Adrenal gland (tissue), 12 donors: ENCODE results near the gene MRPS12. TPM values are rescaled to one million over a fixed set of nuclear protein-coding genes. Genes with fewer than 3 reads are reported as not detected.

Source experiments
- DNase-seq, 7 donors: peaks; one replicate each; pipeline ENCODE4 v3.0.0-alpha.2; 2019 to 2020
- H3K27ac ChIP-seq, 5 donors: fragments of 200-600 bp; sonication (generic) in 4 of 5; 1 replicate in 3 of 5; 2 replicates in 2 of 5; pipeline versions ENCODE4 v1.5.1 to v1.8.0; 2016 to 2020; ENCODE audit warnings: mild to moderate bottlenecking in 1 of 5
- H3K27me3 ChIP-seq: fragments of 200-600 bp; 2 replicates; pipeline ENCODE4 v1.8.0; 2021
- H3K36me3 ChIP-seq, 2 donors: fragments of 200-600 bp; replicated peaks in 1 of 2; 1 replicate in 1 of 2; 2 replicates in 1 of 2; pipeline versions ENCODE4 v1.5.1 to v1.8.0; 2018 to 2022
- H3K4me1 ChIP-seq, 2 donors: fragments of 200-600 bp; replicated peaks in 1 of 2; 1 replicate in 1 of 2; 2 replicates in 1 of 2; pipeline versions ENCODE4 v1.5.1 to v1.8.0; 2018 to 2021
- H3K4me3 ChIP-seq, 4 donors: fragments of 200-600 bp; sonication (generic) in 3 of 4; one replicate each; pipeline ENCODE4 v1.5.1; 2016 to 2018
- H3K9me3 ChIP-seq, 3 donors: fragments of 200-600 bp; sonication (generic) in 1 of 3; replicated peaks in 1 of 3; 1 replicate in 2 of 3; 2 replicates in 1 of 3; pipeline versions ENCODE4 v1.5.1 to v1.8.0; 2016 to 2021
- CTCF ChIP-seq, 6 experiments: fragments of 450-650 bp in 4 of 6; fragments of 200-600 bp in 2 of 6; sonication (generic) in 1 of 6; IDR thresholded peaks; 1 replicate in 5 of 6; 2 replicates in 1 of 6; pipeline versions ENCODE4 v1.5.1 to v1.8.0; 2016 to 2021; ENCODE audit warnings: antibody characterized with exemption in 6 of 6, mild to moderate bottlenecking in 2 of 6, moderate library complexity in 1 of 6
- POLR2A ChIP-seq, 2 donors: fragments of 450-650 bp; IDR thresholded peaks; one replicate each; pipeline ENCODE4 v1.6.1; 2017; ENCODE audit warnings: antibody characterized with exemption in 2 of 2, mild to moderate bottlenecking in 2 of 2, moderate library complexity in 1 of 2
- WGBS, 4 donors: extraction: QIAGEN DNeasy Blood & Tissue Kit in 2 of 4; methylation state at CpG; one replicate each; pipeline versions ENCODE4 v1.1.5 to v1.1.7; 2013 to 2017; 5-methylcytosine and 5-hydroxymethylcytosine counted together
- intact Hi-C, 2 donors: fragments of 100-400 bp; cut with DNase I; formaldehyde crosslinking; loops; one replicate each; pipeline versions ENCODE4 v1.14.1 to v1.15.0; 2022 to 2023
- polyA plus RNA-seq, 3 donors: library from polyadenylated mRNA; stranded (reverse); fragments of 200-250 nt in 2 of 3; fragments of 350-450 nt in 1 of 3; fragmentation: Illumina TruSeq in 1 of 3; extraction: RNeasy Lipid Tissue Mini Kit (QIAGEN cat#74804) in 1 of 3; gene quantifications; one replicate each; pipeline ENCODE4 v1.2.3, GENCODE V29; 2013 to 2014
- total RNA-seq, 9 donors: library from RNA; depleted of rRNA in 4 of 9; stranded (reverse); fragments of >200 nt in 4 of 9; fragments of 120-200 nt in 1 of 9; fragmentation: NEBNext Ultra II Directional in 1 of 9; extraction: Animal tissue kit (Norgen Biotek cat#: 25700) in 1 of 9; gene quantifications; one replicate each; pipeline versions ENCODE4 v1.1.0 to v1.2.4, GENCODE V29; 2013 to 2023
- donor health status: healthy with polysubstance abuse.
- donor health status: Bipolar disorder and iron deficiency.
- donor health status: DM: yes; HTN: yes; CAD: no.
- donor health status: DM: no; HTN: no; CAD: no.
- donor health status: DM: no; HTN: no; CAD: no.
- donor health status: DM: yes; HTN: yes; CAD: no.

The MRPS12 gene
- total and polyA plus RNA-seq, 12 donors: 14.6 to 64.4 (median 43.3) TPM

GRCh38 chr19:38970664-38971532 lies 40.2 kb downstream of the MRPS12 start:
- H3K9me3 ChIP-seq: no peaks in the 10 kb centered on the region
- 75 to 88% (median 79%) methylated on average over 8 to 12 of the region's 12 CpGs for WGBS, 4 donors
- no peak overlapping the region for H3K4me3 ChIP-seq
- TF ChIP-seq POLR2A (IDR thresholded peaks at IDR 0.05) (no peak), CTCF (IDR thresholded peaks at IDR 0.05) (no peak)
- H3K36me3 ChIP-seq: no peaks in the 10 kb centered on the region
- intact Hi-C loops: no loop called here
- H3K4me1 ChIP-seq: peaks cover 0 to 13% of the 10 kb centered on the region in 2 donors
- DNase-seq: no peak
- H3K27me3 ChIP-seq: no peaks in the 10 kb centered on the region
- no peak overlapping the region for H3K27ac ChIP-seq

GRCh38 chr19:38971672-38972071 lies 40.9 kb downstream of the MRPS12 start:
- Histone ChIP-seq H3K4me1 (peaks cover 0 to 21% of the 10 kb centered on the region in 2 donors), H3K27me3 (peaks cover 3% of the 10 kb centered on the region), H3K27ac (no peak overlapping the region), H3K36me3 (no peaks in the 10 kb centered on the region), H3K9me3 (no peaks in the 10 kb centered on the region), H3K4me3 (no peak overlapping the region)
- 83 to 88% (median 87%) methylated on average over 2 of the region's 2 CpGs for WGBS, 4 donors
- DNase-seq: no peak
- intact Hi-C loops: no loop called here
- TF ChIP-seq POLR2A (IDR thresholded peaks at IDR 0.05) (no peak), CTCF (IDR thresholded peaks at IDR 0.05) (no peak)

GRCh38 chr19:38974624-38975213 lies 44.0 kb downstream of the MRPS12 start:
- H3K4me1 ChIP-seq: peaks cover 0 to 21% of the 10 kb centered on the region in 2 donors
- no peak for DNase-seq
- H3K36me3 ChIP-seq: no peaks in the 10 kb centered on the region
- no peaks in the 10 kb centered on the region for H3K9me3 ChIP-seq
- peak overlapping the region in 4 of 5 donors; percentile 4 to 81 (median 46) for H3K27ac ChIP-seq
- peak overlapping the region in 1 of 4 donors; percentile 67 for H3K4me3 ChIP-seq
- TF ChIP-seq POLR2A (IDR thresholded peaks at IDR 0.05): no peak
- no peak for TF ChIP-seq CTCF (IDR thresholded peaks at IDR 0.05)
- intact Hi-C loops: no loop called here
- WGBS, 4 donors: 31 to 32% (median 31%) methylated on average over 18 to 19 of the region's 19 CpGs
- H3K27me3 ChIP-seq: peaks cover 4% of the 10 kb centered on the region

- peak; percentile 28 to 54 (median 47) for DNase-seq
- Histone ChIP-seq H3K4me1 (peaks cover 0 to 21% of the 10 kb centered on the region in 2 donors), H3K4me3 (peak within 1 kb of the TSS in 2 of 4 donors; percentile 13 to 67), H3K27ac (peak within 1 kb of the TSS in 4 of 5 donors; percentile 4 to 81 (median 46)), H3K36me3 (no peaks in the 10 kb centered on the region), H3K9me3 (no peaks in the 10 kb centered on the region), H3K27me3 (peaks cover 4% of the 10 kb centered on the region)
- intact Hi-C loops: no loop called here
- 0 to 3% (median 1%) methylated on average over 12 to 61 of the region's 63 CpGs for WGBS, 4 donors
- TF ChIP-seq CTCF (IDR thresholded peaks at IDR 0.05) (no peak), POLR2A (IDR thresholded peaks at IDR 0.05) (no peak)
Observed at GRCh38 chr19:38975214-38975860, 44.6 kb downstream of the MRPS12 start, which contains the start of gene FBXO17. FBXO17 (minus strand) TSS chr19:38975742; CDS start chr19:38950319, 25,423 bp downstream.
